RCC 7860 (cell line): Measurements from ENCODE around the gene CELF2.

Experiments
- DNase-seq: peaks from one replicate; pipeline ENCODE4 v3.0.0-alpha.2; 2015; ENCODE audit warnings: low spot score
- FAIRE-seq: peaks from 2 replicates; lab custom pipeline; 2012; peaks lifted over from hg19 to GRCh38; lab: Jason Lieb, UNC

The CELF2 gene

GRCh38 chr10:11237571-11237970, 219.9 kb downstream of the CELF2 start:
- DNase-seq (no peak), FAIRE-seq (no peak)

GRCh38 chr10:11238893-11239292, 221.2 kb downstream of the CELF2 start:
- no peak for FAIRE-seq

GRCh38 chr10:11240641-11241040, 223.0 kb downstream of the CELF2 start:
- DNase-seq (no peak), FAIRE-seq (no peak)

More at GRCh38 chr10:11238893-11239292, 221.2 kb downstream of the CELF2 start:
- no peak for DNase-seq

GRCh38 chr10:11242443-11243387, 225.0 kb downstream of the CELF2 start:
- DNase-seq = no peak

GRCh38 chr10:11243425-11244222, 226.0 kb downstream of the CELF2 start:
- no peak for FAIRE-seq
- DNase-seq = no peak

More at GRCh38 chr10:11242443-11243387, 225.0 kb downstream of the CELF2 start:
- no peak for FAIRE-seq

- no peak for FAIRE-seq
- no peak for DNase-seq
These were observed 227.4 kb downstream of the CELF2 start for GRCh38 chr10:11245095-11245479.

- FAIRE-seq (no peak), DNase-seq (no peak)
These were observed 227.8 kb downstream of the CELF2 start for GRCh38 chr10:11245510-11245909.

GRCh38 chr10:11245981-11246590, 228.4 kb downstream of the CELF2 start:
- FAIRE-seq (no peak), DNase-seq (no peak)

- no peak for DNase-seq
- FAIRE-seq = no peak
These were observed 229.2 kb downstream of the CELF2 start for GRCh38 chr10:11246752-11247467.

GRCh38 chr10:11249152-11249807, 231.6 kb downstream of the CELF2 start:
- no peak for FAIRE-seq
- no peak for DNase-seq

GRCh38 chr10:11249808-11250195, 232.1 kb downstream of the CELF2 start:
- no peak for FAIRE-seq
- no peak for DNase-seq

GRCh38 chr10:11250304-11250703, 232.6 kb downstream of the CELF2 start:
- FAIRE-seq (no peak), DNase-seq (no peak)

- FAIRE-seq (no peak), DNase-seq (no peak)
These were observed 235.2 kb downstream of the CELF2 start for GRCh38 chr10:11252887-11253286.

- no peak for FAIRE-seq
- DNase-seq = no peak
These were observed 235.8 kb downstream of the CELF2 start for GRCh38 chr10:11253385-11254002.

GRCh38 chr10:11255156-11255555, 237.5 kb downstream of the CELF2 start:
- DNase-seq = no peak
- no peak for FAIRE-seq

GRCh38 chr10:11255796-11256444, 238.2 kb downstream of the CELF2 start:
- no peak for FAIRE-seq

GRCh38 chr10:11256896-11257295, 239.2 kb downstream of the CELF2 start:
- DNase-seq (no peak), FAIRE-seq (no peak)

More at GRCh38 chr10:11255796-11256444, 238.2 kb downstream of the CELF2 start:
- DNase-seq = no peak

- no peak for FAIRE-seq
These were observed 239.9 kb downstream of the CELF2 start for GRCh38 chr10:11257440-11258090.

GRCh38 chr10:11260170-11260569, 242.5 kb downstream of the CELF2 start:
- DNase-seq = no peak

More at GRCh38 chr10:11257440-11258090, 239.9 kb downstream of the CELF2 start:
- no peak for DNase-seq

More at GRCh38 chr10:11260170-11260569, 242.5 kb downstream of the CELF2 start:
- no peak for FAIRE-seq
